ENCODE results near the gene AGAP9. TPM values are rescaled to one million over a fixed set of nuclear protein-coding genes. Genes with fewer than 3 reads are reported as not detected.
"Not testable (repeated sequence)": the region's sequence is repeated elsewhere in the genome, so short reads cannot be mapped to it uniquely, and the experiment has no call there.

AGAP9 gene
- polyA plus RNA-seq, 3 donors: 10.5 to 35.0 (median 23.9) TPM

DNA sequence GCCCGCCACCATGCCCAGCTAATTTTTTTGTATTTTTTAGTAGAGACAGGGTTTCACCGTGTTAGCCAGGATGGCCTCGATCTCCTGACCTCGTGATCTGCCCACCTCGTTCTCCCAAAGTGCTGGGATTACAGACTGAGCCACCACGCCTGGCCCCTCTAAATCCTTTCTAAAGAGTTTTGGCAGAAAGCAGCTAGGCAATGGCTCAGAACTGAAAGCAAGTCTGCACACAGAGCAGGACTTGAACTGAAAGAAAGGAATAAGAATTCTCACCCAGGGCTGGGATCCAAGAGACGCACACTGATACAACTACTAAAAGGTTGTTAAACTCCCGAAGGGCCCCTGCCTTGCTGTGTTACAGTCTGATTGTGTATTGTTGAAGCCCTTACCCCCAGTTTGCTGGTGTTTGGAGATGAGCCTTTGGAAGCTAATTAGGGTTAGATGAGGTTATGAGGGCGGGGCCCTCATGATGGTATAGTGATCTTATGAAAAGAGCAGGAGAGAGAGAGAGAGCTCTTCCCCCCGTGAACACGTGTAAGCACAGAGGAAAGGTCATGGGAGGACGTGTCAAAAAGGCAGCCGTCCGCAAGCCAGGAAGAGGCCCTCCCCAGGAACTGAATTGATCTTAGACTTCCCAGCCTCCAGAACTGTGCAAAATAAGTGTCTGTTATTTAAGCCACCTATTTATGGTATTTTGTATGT lies 58.1 kb downstream of the AGAP9 start:
- not testable (repeated sequence) for DNase-seq (ENCODE audit: extremely low read depth in 1 of 11, low read depth in 9 of 11, low spot score in 4 of 11)

DNA sequence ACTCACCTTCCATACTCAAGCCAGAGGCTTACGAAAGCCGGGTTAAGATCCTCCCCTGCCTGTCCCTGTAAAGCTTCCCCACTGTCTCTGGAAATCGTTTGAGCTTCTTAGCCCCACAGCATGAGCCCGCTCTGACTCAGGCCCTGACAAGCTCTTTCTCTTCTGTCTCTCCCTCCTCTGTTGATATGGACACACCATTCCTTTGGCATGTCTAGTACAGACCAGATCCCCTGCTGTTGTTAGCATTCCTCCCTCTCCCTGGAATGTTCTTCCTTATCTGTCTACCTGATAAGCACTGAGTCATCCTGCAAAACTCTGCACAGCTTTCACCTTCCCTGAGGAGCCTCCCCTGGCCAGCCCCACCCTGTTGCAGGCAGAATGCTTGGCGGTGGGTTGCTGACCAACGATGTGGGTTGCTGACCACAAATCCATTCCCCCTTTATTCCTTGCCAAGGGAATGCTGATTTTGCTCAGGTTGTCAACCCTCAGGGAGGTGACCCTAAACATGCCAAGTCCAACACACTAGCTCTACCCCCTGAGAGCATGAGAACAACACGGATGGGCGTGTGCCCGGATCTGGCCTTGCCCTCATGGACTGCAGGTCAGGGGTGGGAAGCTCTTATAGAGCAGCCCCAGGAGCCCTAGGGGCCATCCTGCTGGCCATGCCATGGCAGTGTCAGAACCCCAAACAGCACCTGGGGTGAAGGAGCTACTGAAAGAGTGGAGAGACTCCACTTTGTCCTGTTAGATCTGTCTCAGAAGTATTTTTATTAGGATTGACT lies 60.7 kb downstream of the AGAP9 start:
- not testable (repeated sequence) for DNase-seq (ENCODE audit: extremely low read depth in 1 of 11, low read depth in 9 of 11, low spot score in 4 of 11)

DNA sequence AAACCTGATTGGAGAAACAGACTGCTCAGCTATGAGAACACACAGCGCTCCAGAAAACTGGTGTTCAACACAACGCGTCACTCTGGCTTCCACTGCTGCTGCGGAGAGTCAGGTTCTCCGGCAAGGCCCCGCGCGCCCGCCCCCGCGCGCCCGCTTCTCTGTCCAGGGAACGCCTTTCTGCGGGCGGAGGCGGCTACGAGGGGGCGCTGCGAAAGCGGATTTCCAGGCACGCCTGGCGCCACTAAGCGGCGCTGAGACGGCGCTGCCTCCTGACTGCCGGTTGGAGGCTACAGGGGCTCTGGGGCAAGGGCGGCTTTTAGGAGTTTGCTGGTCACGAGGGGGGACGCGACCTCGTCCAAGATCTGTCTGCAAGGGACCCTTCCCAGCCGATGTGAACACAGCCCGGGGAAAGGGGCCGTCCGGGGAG lies 62.2 kb downstream of the AGAP9 start:
- peak in 5 of 11 donors; percentile 24 to 46 (median 28) for DNase-seq (ENCODE audit: extremely low read depth in 1 of 11, low read depth in 9 of 11, low spot score in 4 of 11)

DNA sequence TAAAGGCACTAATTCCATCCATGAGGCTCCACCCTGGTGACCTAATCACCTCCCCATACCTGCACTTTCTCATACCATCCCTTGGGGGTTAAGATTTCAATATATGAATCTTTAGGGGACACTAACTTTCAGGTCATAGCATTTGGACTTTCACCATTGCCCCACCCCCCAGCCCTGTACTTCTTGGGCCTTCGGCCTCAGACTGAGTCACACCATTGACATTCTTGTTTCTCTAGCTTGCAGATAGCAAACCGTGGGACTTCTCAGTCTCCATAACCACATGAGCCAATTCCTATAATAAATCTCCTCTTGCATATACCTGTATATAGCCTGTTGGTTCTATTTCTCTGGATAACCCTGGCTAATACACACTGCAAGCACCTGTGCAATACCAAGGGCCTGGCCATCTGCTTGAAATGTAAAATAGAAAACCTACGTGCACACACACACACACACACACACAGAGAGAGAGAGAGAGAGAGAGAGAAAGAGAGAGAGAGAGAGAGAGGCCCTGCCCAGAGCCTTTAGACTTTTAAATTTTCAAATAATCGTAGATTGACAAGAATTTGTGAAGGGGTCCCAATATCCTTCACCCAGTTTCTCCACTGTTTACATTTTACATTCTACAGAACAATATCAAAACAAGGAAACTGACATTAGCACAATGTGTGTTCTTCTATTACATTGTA lies 64.8 kb downstream of the AGAP9 start:
- no peak for DNase-seq (ENCODE audit: extremely low read depth in 1 of 11, low read depth in 9 of 11, low spot score in 4 of 11)

DNA sequence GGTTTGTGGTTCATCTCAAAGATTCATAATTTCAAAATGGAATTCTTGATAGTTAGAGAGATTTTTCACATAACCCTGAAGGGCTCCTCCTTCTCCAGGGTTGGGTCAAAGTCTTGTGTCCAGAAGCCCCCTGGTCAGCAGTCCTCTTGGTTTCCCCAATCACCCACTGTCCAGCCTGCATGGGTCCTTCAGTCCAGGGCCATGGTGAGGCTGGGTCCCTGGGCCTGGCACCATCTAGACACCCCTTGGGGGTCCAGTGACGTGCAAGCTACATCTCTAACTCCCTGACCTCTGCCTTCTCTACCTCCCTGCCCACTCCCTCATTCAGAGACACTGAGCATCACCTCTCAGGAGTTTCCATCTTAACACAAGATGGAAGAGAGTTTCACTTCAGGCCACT lies 65.6 kb downstream of the AGAP9 start:
- no peak for DNase-seq (ENCODE audit: extremely low read depth in 1 of 11, low read depth in 9 of 11, low spot score in 4 of 11)

DNA sequence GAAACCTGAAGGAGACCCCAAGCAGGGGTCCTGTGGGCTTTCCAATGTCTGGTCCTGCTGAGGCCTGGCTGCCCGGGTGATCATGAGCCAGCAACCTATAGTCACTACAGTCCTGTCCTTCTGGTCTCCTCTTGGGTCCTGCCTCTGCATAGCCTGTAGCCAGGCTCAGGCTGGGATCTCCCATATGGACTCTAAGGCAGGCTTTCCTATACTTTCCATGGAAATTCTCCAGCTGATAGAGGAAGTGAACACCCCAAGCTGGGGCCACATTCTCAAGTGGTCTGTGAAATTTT lies 66.0 kb downstream of the AGAP9 start:
- DNase-seq (ENCODE audit: extremely low read depth in 1 of 11, low read depth in 9 of 11, low spot score in 4 of 11): no peak

DNA sequence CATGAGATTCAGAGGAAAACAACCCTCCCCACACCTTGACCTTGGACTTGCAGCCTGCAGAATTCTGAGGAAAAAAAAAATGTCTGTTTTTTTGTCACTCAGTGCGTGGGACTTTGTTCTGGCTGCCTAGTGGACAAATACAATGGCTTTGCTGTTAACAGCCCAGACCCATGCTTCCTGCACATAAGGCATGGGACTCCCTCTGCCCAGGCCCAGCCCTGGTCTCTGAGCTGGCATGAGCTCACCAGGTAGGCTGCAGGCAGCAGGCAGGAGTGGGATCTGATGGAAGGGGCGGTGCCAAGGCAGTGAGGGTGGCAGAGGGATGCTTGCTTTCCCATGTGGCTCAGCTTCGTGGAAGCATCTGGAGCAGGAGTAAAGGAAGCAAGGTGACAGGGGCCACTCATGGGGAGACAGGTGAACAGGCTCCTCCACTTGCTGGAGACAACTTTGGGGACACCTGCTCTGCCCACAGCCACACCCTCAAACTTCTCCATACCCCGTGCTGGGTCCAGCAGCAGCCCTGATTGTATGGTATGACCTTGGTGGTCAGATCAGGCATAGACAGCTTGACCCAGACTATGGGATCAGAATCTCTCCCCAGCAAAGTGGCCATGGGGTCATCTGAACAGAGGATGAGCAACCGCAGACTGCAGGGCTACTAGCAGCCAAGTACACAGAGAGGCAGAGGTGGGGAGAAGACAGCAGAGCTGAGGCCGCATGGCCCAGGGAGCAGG lies 66.5 kb downstream of the AGAP9 start:
- DNase-seq (ENCODE audit: extremely low read depth in 1 of 11, low read depth in 9 of 11, low spot score in 4 of 11): no peak

DNA sequence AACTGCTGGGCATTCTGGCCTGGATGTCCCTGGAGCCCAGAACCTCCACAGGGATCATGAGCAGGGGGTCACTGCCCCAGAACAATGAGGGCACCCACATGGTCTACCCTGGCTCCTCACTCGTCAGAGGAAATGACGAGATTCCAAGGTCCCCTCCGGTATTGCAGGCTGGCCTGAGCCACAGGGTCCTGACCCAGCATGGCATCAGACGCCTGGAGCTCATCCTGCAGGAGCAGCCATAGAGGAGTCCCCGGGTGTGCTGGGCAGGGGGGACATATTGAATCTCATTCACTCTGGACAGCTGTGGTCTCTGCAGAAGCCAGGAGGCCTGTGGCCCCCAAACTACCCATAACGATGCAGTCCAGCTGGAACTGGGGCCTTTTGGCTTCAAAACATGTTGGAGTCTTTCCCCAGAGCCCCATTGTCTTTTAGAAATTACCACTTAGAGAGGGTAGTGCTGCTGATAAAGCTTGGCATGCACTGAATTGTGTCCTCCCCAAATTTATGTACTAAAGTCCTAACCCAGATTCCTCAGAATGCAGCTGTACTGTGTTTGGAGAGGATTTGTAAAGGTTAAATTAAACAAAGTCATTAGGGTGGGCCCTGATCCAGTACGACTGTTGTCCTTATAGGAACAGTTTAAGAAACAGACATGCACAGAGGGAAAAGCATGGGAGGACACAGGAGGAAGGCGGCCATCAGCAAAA lies 67.2 kb downstream of the AGAP9 start:
- peak in 5 of 11 donors; percentile 9 to 27 (median 17) for DNase-seq (ENCODE audit: extremely low read depth in 1 of 11, low read depth in 9 of 11, low spot score in 4 of 11)

DNA sequence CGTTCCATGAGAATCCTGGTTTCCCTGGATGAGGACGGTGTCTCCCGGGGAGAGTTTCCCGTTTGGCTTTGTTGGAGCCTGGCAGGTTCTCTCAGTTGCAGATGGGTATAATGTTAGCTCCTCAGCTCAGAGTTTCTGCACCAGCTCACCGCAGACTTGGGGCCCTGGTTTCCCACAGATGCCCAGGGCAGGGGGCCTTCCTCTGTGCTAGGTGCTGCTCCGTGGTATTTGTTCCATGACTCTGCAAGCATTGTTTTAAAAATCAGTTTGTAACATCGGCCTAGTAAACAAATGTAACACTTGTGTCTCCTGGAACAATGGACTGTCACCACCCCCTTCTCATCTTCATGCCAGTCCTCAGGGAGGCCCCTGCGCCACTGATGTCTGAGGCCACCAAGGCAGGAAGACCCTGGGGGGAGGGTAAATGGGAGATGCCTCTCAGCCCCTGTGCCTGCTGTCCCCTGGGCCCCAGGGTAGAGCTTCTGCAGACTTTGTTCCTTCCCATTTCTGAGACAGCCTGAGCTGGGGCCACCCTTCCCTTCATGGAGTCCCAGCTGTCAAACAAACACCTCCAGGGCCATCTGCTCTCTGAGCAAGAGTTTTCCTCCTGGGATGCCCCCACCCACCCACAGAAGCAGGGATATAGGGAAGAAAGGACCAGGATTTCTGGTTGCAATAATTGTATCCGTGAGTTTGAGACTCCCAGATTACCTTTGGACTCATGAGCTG lies 67.9 kb downstream of the AGAP9 start:
- DNase-seq (ENCODE audit: extremely low read depth in 1 of 11, low read depth in 9 of 11, low spot score in 4 of 11): not testable (repeated sequence)

DNA sequence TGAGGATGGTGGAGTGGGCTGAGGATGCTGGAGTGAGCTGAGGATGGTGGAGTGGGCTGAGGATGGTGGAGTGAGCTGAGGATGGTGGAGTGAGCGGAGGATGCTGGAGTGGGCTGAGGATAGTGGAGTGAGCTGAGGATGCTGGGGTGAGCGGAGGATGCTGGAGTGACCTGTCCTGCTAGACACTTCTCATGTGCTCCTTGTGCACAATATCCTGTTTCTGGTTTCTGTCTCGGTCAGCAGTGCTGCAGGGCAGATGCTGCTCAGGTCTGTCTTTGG lies 68.7 kb downstream of the AGAP9 start:
- DNase-seq (ENCODE audit: extremely low read depth in 1 of 11, low read depth in 9 of 11, low spot score in 4 of 11): no peak

DNA sequence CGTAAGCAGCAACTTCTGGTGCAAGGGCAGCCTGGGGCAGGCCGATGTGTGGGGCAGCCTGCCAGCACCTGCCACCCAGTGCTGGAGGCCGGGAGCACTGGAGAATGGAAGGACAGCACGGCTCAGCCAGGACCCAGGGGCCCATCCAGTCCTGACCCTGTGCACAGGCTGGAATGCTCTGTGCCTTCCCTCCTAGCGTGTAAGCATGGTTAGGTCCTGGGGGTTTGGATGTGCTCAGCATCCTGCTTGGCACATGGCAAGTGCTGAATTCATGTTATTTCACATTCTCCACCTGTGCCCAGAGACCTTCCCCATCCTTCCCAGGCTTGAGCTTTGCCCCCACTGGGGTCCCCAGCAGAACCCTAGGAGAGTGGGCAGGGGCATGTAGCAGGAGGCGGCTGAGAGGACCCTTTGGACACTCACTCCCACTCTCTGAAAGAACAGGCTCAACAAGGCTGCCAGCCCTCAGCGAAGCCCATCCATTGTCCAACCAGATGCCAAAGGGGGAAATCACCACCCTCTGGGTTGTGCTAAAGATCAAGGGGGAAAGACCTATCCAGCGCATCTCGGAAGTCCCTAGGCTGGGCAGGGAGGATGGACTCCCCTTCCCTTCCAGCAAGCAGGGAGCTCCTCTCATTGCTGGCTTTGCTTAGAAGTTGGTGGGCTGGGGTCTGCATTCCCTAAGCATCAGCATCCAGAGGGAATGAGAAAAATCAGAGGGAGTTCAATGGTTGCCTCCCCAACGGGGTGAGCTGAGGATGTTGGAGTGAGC lies 69.2 kb downstream of the AGAP9 start:
- DNase-seq (ENCODE audit: extremely low read depth in 1 of 11, low read depth in 9 of 11, low spot score in 4 of 11): no peak

DNA sequence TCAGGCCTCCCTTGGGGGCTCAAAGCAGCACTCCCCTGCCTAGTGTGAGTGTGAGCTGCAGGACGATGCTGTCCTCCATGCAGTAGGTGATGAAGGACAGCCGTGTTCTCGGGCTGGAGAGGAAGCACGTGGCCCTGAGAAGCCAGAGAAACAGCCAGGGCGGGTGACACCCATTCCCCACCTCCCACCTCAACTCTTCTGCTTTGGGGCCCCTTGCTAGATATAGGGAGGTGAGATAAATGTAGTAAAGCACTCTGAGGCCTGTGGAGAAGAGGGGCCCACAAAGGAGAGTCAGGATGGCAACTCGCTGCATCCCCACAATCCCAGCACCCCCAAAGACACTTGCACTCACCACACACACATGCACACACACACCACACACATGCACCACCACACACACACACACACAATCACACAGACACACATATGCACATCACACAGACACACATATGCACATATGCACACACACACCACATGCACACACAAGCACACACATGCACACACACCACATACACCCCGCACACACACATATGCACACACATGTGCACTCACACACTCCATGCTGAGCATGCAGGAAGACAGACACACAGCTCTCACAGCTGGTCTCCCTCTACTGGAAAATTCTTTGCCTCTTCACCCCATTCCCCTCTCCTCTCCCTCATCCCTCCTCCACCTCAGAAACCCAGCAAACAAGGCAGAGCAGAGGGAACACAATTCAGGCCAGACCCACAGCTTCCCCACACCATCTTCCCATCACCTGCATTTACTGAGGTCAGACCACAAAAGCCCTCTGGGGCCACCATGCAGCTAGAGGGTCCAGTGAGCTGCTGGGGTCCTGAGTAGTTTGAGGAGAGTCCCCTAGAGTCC lies 70.1 kb downstream of the AGAP9 start:
- no peak for DNase-seq (ENCODE audit: extremely low read depth in 1 of 11, low read depth in 9 of 11, low spot score in 4 of 11)

DNA sequence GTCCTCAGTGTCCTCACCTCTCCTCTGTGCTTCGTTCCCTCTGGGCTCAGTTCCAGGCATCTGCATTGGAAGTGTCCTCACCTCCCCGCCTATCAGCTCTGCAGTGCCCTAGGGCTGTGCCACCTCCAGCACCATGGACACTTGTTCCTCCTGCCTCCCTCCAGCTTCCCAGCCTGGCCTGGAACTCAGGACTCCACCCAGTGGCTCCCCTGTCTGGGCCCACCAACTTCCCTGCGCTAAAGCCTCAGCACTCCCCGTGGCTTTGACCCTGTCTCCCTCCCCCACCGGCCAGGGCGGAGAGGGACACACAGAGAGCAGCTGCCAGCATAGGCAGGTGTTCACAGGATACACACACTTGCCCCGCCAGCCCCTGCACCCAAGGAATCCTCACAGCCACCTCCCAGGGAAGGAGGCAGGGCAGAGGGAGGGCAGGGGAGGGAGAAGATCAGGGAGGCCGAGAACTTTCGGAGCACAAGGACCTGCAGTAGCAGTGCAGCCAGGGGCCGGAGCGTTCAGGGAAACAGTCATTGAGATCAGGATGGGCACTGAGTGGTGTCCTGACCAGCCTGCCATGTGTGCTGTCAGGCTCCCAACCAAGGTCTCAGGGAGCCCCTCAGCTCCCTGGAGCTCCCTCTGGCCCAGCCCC lies 70.8 kb downstream of the AGAP9 start:
- no peak for DNase-seq (ENCODE audit: extremely low read depth in 1 of 11, low read depth in 9 of 11, low spot score in 4 of 11)

DNA sequence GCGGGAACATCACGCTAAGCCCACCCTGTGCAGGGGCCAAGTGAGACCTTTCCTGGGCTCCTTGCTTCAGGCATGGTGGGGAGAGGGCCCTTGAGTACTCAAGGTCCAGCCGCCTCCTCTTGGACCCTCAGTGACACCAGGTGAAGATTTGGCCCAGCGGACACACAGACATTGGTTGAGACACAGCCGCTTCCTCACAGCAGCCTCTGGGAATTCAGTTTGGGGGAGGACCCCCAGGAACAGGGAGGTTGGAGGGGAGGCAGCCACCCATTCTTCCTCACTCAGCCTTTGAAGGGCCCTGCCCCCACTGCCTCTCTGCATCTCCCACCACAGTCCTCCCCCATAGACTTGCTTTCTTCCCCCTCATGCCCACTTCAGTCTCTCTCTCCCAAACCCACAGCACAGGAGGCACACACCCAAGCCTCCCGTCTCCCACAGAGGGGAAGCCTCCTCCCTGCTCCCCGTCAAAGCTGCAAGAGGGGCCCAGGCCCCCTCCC lies 71.4 kb downstream of the AGAP9 start:
- no peak for DNase-seq (ENCODE audit: extremely low read depth in 1 of 11, low read depth in 9 of 11, low spot score in 4 of 11)
